Middle frontal gyrus (tissue), 1 donor: Measurements from ENCODE around the gene BCAM.
"Not testable (repeated sequence)": the region's sequence is repeated elsewhere in the genome, so short reads cannot be mapped to it uniquely, and the experiment has no call there.

ENCODE experiments used
- DNase-seq: peaks from one replicate; pipeline ENCODE4 v3.0.0-alpha.2; 2015; ENCODE audit warnings: low spot score; ENCODE audit errors: extremely low spot score

Gene BCAM

GRCh38 chr19:44808463-44809371, at the start of gene BCAM:
Gene BCAM, plus strand, starts transcription at chr19:44809103. Its CDS starts 22 bp downstream, at chr19:44809125.
- DNase-seq = no peak

DNA sequence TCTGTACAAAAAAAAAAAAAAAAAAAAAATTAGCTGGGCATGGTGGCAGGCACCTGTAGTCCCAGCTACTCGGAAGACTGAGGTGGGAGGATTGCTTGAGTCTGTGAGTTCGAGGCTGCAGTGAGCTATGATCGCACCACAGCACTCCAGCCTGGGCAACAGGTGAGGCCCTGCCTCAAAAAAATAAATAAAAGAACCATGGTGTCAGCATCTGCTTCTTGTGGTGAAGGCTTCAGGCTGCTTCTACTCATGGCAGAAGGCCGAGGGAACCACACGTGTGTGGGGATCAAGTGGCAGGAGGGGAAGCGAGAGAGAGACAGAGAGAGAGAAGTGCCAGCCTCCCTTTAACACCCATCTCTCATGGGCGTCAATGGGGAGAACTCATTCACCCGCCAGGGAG, 46.9 kb upstream of the BCAM start:
- no peak for DNase-seq

GRCh38 chr19:44765033-44765948, 43.6 kb upstream of the BCAM start:
- DNase-seq = no peak

- no peak for DNase-seq
Observed at GRCh38 chr19:44765949-44766335, 43.0 kb upstream of the BCAM start.

DNA sequence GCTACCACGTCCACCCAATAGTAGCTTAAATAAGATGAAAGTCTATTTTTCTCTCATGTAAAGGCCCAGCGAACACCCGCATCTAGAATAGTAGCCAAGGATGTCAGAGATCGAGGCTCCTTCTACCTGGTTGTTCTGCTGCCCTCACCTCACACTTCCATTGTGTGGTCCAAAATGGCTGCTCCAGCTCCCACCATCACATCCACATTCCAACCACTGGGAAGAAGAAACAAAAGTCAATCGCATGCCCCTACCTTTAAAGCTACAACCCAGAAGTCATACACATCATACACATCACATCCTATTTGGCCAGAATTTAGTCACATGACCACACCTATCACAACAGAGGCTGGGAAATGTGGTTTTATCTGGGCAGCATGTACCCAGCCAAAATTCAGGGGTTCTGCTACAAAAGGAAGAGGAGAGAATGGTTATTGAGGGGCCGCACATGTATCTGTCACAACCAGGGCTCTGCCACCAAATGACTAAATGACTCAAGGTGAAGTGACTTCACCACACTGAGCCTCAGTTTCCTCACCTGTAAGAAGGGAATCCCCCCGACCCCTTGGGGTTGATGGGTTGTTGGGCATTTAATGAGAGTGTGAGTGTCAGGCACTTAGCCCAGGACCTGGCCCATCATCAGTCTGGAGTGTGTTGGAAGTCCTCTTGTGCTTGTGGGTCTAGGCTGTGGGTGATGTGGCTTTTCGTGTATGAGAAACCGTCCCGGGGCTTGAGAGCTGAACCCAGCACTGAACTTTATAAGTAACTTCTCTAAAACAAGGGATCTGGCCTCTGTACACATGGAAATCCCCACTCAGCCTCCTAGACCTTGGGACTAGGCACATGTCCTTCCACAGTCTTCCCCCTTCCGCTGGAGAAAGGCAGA, 41.4 kb upstream of the BCAM start:
- DNase-seq = no peak

DNA sequence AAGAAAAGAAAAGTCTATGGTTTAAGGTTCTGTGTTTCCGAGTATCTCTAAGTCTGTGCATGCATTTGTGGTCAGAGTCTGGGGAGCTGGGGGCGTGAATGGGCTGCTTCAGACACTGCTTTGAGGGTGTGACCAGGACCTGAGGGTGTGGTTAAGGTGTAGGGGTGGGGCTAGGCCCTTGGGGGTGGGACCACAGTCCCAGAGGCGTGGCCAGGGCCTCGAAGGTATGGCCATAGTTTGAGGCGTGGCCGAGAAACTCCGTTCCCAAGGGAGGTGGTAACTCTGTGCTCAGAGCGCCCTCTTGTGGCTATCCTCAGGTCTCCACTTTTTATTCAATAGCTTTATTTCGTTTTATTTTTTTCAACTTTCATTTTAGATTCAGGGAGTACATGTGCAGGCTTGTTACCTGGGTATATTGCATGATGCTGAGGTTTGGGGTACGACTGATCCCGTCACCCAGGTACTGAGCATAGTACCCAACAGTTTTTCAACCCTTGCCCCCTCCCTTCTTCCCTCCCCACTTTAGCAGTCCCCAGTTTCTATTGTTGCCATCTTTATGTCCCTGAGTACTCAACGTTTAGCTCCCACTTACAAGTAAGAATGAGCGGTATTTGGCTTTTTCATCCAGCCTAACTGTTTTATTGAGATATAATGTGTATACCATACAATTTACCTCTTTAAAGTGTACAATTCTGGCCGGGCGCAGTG, 38.2 kb upstream of the BCAM start:
- peak; percentile 65 for DNase-seq

DNA sequence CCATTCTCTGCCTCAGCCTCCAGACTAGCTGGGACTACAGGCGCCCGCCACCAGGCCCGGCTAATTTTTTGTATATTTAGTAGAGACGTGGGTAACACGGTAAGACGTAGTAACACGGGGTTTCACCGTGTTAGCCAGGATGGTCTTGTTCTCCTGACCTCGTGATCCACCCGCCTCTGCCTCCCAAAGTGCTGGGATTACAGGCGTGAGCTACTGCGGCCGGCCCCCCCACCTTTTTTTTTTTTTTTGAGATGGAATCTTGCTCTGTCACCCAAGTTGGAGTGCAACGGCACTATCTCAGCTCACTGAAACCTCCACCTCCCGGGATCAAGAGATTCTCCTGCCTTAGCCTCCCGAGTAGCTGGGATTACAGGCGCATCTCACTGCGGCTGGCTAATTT, 36.8 kb upstream of the BCAM start:
- not testable (repeated sequence) for DNase-seq

- no peak for DNase-seq
Observed at GRCh38 chr19:44772959-44773358, 35.9 kb upstream of the BCAM start.

GRCh38 chr19:44775676-44776240, 33.1 kb upstream of the BCAM start:
- no peak for DNase-seq

- DNase-seq = no peak
Observed at GRCh38 chr19:44776402-44777096, 32.4 kb upstream of the BCAM start.

DNA sequence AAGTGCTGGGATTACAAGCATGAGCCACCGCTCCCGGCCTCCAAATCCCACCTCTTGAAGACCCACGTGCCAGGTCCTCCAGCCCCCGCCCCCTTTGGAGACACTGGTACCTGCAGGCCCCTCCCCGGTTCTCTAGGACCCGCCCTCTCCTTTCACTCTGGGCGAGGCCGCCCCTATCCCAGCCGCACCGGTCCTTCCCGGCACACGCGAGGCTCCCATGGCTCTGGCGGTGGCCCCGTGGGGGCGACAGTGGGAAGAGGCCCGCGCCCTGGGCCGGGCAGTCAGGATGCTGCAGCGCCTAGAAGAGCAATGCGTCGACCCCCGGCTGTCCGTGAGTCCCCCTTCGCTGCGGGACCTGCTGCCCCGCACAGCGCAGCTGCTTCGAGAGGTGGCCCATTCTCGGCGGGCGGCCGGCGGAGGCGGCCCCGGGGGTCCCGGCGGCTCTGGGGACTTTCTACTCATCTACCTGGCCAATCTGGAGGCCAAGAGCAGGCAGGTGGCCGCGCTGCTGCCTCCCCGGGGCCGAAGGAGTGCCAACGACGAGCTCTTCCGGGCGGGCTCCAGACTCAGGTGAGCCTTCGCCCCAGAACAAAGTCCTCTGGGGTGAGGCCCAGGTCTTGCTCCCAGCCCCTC, 31.1 kb upstream of the BCAM start, which contains the start of gene CBLC:
Gene CBLC (plus strand): TSS at position 176 of the 633 bp plus-strand sequence. CDS start 42 bp downstream, at position 218.
- no peak for DNase-seq

DNA sequence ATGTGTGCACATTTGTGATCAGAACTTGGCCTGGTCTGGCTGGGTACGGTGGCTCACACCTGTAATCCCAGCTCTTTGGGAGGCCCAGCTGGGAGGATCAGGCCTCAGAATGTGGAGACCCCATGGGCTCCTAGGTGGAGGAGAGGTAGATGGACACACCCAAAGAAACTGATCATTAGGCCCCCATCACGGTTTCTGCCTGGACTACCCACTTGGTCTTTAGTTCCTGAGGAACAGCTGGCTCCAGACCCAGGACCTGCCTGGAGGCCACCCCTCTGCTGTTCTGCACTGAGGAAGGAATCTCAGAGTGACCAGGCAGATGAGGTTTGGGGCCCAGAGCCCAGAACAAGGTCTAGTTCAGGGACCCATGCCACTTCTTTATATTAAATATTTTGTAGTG, 29.8 kb upstream of the BCAM start:
- no peak for DNase-seq

- DNase-seq = not testable (repeated sequence)
Observed at GRCh38 chr19:44781694-44782093, 27.2 kb upstream of the BCAM start.

DNA sequence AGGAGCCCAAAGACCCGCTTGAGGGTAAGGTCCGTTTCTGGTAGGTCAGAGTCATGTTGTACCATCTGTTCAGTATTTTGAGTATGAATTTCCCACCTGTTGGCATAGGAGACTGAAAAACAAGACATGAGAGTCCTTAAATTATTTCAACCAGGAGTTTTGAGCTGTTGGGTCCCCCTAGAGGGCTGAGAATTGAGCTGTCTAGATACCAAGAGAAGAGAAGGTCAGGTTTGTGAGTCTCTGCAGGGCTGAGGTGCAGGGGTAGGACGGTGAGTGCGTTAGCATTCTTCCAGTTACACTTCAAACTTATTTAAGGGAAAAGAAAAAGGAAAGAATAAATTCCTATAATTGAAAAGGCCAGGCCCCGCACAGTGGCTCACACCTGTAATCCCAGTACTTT, 26.2 kb upstream of the BCAM start:
- no peak for DNase-seq

DNA sequence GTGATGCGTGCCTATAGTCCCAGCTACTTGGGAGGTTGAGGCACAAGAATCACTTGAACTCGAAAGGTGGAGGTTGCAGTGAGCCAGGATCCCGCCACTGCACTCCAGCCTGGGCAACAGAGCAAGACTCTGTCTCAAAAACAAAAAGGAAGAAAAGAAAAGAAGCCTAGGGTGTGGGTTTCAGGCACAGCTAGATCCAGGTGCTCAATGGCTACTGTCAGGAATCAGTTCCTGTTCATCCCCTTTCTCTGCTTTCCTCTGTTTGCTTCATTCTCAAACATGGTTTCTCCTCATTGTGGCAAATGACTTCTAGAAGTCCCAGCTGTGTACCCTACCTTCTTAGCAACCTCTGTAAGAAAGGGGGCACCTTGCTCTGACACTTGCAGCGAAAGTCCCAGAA, 25.4 kb upstream of the BCAM start:
- DNase-seq = no peak

DNA sequence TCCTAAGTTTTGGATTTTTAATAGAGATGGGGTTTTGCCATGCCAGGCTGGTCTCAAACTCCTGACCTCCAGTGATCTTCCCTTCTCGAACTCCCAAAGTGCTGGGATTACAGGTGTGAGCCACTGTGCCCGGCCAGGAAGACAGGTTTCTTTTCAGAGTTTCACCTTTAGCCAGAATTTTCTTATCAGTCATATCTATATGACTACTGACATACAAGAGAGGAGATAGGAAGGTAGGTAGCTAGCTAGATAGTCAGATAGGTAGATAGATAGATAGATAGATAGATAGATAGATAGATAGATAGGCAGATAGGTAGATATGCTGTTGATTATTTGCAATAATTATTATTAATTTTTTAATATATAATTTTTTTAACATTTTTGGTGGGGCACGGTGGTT, 23.6 kb upstream of the BCAM start:
- DNase-seq = no peak

DNA sequence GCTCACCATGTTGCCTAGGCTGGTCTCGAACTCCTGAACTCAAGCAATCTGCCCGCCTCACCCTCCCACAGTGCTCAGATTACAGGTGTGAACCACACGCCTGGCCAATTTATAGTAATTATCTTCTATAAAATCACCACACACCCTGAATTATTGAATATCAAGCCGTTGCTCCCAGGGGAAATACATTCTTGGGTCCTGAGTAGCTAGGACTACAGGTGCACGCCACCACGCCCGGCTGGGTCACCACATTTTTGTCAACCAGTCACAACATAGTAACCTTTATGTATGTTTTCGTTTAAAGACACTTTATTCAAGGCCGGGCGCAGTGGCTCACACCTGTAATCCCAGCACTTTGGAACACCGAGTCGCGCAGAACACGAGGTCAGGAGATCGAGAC, 22.9 kb upstream of the BCAM start:
- no peak for DNase-seq

DNA sequence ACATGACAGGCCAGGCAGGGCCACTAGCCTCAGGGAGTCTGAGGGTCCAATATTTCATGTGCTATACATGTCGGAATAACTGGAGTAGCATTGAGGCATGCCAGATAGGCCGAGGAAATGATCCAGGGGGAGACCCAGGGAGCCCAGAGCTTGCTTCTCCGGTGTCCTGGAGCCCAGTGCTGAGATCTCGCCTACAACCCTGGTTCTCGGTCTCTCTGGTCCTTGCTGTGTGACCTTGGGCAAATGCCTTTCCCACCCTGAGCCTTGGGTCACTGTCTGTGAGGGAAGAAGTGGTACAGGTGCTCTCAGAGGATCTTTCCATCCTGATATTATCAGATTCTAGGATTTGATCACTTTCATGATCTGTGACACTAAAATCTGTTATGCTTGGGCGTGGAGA, 19.9 kb upstream of the BCAM start:
- DNase-seq = no peak

DNA sequence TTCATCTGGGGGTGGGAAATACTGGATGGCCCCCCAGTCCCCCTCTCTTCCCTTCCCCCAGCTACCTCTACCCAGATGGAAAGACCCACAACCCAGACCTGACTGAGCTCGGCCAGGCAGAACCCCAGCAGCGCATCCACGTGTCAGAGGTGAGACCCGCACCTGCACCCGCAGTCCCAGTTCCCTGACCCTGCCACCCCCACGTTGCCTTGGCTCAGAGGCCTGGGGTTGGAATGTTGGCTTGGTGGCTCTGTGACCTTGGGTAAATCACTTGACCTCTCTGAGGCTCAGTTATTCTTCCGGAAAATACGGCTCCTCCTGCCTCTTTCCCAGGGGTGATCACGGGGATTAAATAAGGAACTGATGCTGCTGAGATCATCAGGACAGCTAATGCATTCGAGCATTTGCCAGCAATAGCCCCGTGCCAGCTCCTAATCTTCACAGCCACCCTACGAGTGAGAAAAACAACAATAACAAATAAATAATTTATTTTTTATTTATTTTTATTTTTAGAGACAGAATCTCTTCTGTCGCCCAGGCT, 18.9 kb upstream of the BCAM start:
- DNase-seq = no peak
